HFF-Myc (cell line): ENCODE data around the gene OTOF.

ENCODE experiments used
- DNase-seq: peaks from one replicate; pipeline ENCODE4 v3.0.0-alpha.2; 2011; ENCODE audit warnings: low read depth; ENCODE audit errors: extremely low read depth
- H3K4me3 ChIP-seq: replicated peaks from 2 replicates; pipeline ENCODE4 v1.5.1; 2011; ENCODE audit warnings: low read depth, mild to moderate bottlenecking, control low read depth, low read length
- CTCF ChIP-seq: IDR thresholded peaks from 2 replicates; pipeline ENCODE4 v1.5.1; 2012; ENCODE audit warnings: mild to moderate bottlenecking, low read depth, low read length, control low read depth; ENCODE audit errors: missing control alignments

Gene OTOF

GRCh38 chr2:26477911-26478253 is at the start of gene OTOF:
OTOF (minus strand) TSS chr2:26478124.
- no peak within 1 kb of the TSS for H3K4me3 ChIP-seq
- no peak for TF ChIP-seq CTCF
- peak; percentile 7 for DNase-seq

GRCh38 chr2:26526589-26526988 is 48.7 kb upstream of the OTOF start:
- no peak for DNase-seq
- no peak for TF ChIP-seq CTCF
- no peak overlapping the region for H3K4me3 ChIP-seq

GRCh38 chr2:26526105-26526504 is 48.2 kb upstream of the OTOF start:
- no peak for DNase-seq
- TF ChIP-seq CTCF: no peak
- no peak overlapping the region for H3K4me3 ChIP-seq

- H3K4me3 ChIP-seq: no peak overlapping the region
- no peak for TF ChIP-seq CTCF
- DNase-seq: no peak
Observed at GRCh38 chr2:26523750-26524149, 45.8 kb upstream of the OTOF start.

GRCh38 chr2:26522751-26523171 is 44.8 kb upstream of the OTOF start:
- TF ChIP-seq CTCF: no peak
- H3K4me3 ChIP-seq: no peak overlapping the region
- no peak for DNase-seq

- TF ChIP-seq CTCF: no peak
- H3K4me3 ChIP-seq: no peak overlapping the region
- DNase-seq: no peak
Observed at GRCh38 chr2:26522325-26522724, 44.4 kb upstream of the OTOF start.

- DNase-seq: no peak
- TF ChIP-seq CTCF: no peak
- H3K4me3 ChIP-seq: no peak overlapping the region
Observed at GRCh38 chr2:26521913-26522180, 43.9 kb upstream of the OTOF start.
